HK-2 (cell line): ENCODE results near the gene FGFRL1.
"Not testable (repeated sequence)": the region's sequence is repeated elsewhere in the genome, so short reads cannot be mapped to it uniquely, and the experiment has no call there.

Source experiments
- DNase-seq: peaks from one replicate; pipeline ENCODE4 v3.0.0-alpha.2; 2018; ENCODE audit not compliant: unreplicated experiment

Gene FGFRL1

GRCh38 chr4:992297-993110 is 18.9 kb upstream of the FGFRL1 start:
- DNase-seq = peak; percentile 95

GRCh38 chr4:993111-994029 is 18.1 kb upstream of the FGFRL1 start, which contains the start of gene SLC26A1:
Gene SLC26A1, minus strand, starts transcription at chr4:993404. Its CDS starts 1,701 bp downstream, at chr4:991703.
- DNase-seq = peak; percentile 80

- no peak for DNase-seq
These were observed 16.0 kb upstream of the FGFRL1 start for GRCh38 chr4:995311-996026.

- DNase-seq = no peak
These were observed 15.1 kb upstream of the FGFRL1 start for GRCh38 chr4:996030-996996.

- no peak for DNase-seq
These were observed 14.4 kb upstream of the FGFRL1 start for GRCh38 chr4:996997-997374.

GRCh38 chr4:997375-998071 is 13.9 kb upstream of the FGFRL1 start:
- DNase-seq = no peak

- no peak for DNase-seq
These were observed 13.2 kb upstream of the FGFRL1 start for GRCh38 chr4:998096-998691.

GRCh38 chr4:999240-999863 is 12.1 kb upstream of the FGFRL1 start:
- DNase-seq = not testable (repeated sequence)

GRCh38 chr4:999882-1000425 is 11.5 kb upstream of the FGFRL1 start:
- no peak for DNase-seq

GRCh38 chr4:1000686-1001260 is 10.7 kb upstream of the FGFRL1 start:
- no peak for DNase-seq

GRCh38 chr4:1001561-1002130 is 9.8 kb upstream of the FGFRL1 start:
- DNase-seq = no peak

- DNase-seq = no peak
These were observed 9.2 kb upstream of the FGFRL1 start for GRCh38 chr4:1002131-1002630.

- DNase-seq = no peak
These were observed 8.7 kb upstream of the FGFRL1 start for GRCh38 chr4:1002631-1003251.

GRCh38 chr4:1003271-1004070 is 8.0 kb upstream of the FGFRL1 start:
- no peak for DNase-seq

- DNase-seq = no peak
These were observed 7.4 kb upstream of the FGFRL1 start for GRCh38 chr4:1004071-1004418.

GRCh38 chr4:1004557-1005485 is 6.6 kb upstream of the FGFRL1 start:
- DNase-seq = no peak
